Measurements from ENCODE around the gene LRRC2.

- TF ChIP-seq CTCF (IDR thresholded peaks at IDR 0.05) (no peak), POLR2A (IDR thresholded peaks at IDR 0.05) (no peak)
Observed at GRCh38 chr3:46553154-46553553, 12.9 kb downstream of the LRRC2 start.

Data from tibial nerve (tissue), 3 donors.